GM12874 (cell line): ENCODE results near the gene GNAO1.

Experiments
- TF ChIP-seq, protein P1 (sequence below): IDR thresholded peaks from 2 replicates; pipeline ENCODE4 v1.5.1; 2011; ENCODE audit warnings: low read depth, mild to moderate bottlenecking, control low read depth, low read length, moderate library complexity; ENCODE audit not compliant: insufficient read depth

GNAO1 gene

DNA sequence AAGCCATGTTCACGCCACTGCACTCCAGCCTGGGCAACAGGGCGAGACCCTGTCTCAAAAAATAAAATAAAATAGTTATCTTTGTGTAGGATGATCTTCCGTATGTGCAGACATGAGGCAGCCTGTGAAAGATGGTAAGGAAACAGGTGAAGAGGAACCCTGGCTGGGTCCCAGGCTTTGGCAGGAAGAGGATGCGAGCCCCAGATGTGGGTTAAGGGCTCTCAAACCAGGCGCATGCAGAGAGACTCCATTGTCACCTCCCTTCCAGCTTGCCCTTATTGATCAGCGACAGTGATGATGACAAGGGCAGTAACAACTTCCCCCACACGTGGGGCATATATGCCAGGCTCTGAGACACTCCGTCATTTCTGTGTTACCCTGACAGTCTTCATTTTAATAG lies 106.8 kb downstream of the GNAO1 start:
- TF ChIP-seq, protein P1, sequence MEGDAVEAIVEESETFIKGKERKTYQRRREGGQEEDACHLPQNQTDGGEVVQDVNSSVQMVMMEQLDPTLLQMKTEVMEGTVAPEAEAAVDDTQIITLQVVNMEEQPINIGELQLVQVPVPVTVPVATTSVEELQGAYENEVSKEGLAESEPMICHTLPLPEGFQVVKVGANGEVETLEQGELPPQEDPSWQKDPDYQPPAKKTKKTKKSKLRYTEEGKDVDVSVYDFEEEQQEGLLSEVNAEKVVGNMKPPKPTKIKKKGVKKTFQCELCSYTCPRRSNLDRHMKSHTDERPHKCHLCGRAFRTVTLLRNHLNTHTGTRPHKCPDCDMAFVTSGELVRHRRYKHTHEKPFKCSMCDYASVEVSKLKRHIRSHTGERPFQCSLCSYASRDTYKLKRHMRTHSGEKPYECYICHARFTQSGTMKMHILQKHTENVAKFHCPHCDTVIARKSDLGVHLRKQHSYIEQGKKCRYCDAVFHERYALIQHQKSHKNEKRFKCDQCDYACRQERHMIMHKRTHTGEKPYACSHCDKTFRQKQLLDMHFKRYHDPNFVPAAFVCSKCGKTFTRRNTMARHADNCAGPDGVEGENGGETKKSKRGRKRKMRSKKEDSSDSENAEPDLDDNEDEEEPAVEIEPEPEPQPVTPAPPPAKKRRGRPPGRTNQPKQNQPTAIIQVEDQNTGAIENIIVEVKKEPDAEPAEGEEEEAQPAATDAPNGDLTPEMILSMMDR = no peak

- TF ChIP-seq, protein P1 = no peak
These were observed 107.8 kb downstream of the GNAO1 start for GRCh38 chr16:56298948-56299596.

DNA sequence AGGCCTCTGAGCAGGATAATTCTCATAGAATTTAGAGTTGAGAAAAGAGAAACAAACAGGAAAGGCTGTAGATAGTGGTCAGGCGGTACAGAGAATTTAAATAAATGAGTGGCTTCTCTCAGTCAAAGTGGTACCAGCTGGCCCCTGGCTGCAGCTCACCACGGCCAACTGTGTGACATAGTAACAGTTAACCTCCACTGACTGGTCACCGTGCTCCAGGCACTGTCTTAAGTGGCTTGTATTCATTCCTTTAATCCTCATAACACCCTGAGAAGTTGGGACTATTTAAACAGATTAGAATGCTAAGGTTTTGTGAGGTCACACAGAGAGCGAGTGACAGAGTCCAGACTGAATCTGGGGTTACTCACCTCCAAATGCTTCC lies 108.9 kb downstream of the GNAO1 start:
- TF ChIP-seq, protein P1 = no peak

GRCh38 chr16:56300891-56301850 lies 109.9 kb downstream of the GNAO1 start:
- TF ChIP-seq, protein P1 = no peak

DNA sequence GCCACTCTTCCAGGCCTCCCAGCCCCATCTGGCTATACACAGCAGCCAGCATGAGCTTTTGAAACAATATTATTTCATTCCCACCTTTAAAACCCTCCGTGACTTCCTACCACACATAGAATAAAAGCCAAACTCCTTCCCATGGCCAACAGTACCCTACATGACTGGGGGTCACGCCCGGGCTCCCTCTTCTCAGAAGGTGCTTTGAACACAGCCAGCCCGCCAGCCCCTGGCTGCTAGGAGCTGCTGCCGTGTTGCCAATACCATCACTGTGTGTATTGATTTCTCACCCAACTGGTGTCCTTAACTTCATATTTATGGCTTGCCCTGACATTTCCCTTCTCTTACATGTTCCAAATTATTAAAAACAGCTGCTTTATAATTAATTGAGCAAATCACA lies 111.2 kb downstream of the GNAO1 start:
- TF ChIP-seq, protein P1 = no peak

- TF ChIP-seq, protein P1 = no peak
These were observed 111.9 kb downstream of the GNAO1 start for GRCh38 chr16:56303066-56303715.

- TF ChIP-seq, protein P1 = no peak
These were observed 112.6 kb downstream of the GNAO1 start for GRCh38 chr16:56303880-56304279.
